NT2/D1 (cell line): ENCODE measurements around the gene SLC35F3.

Experiments used
- SUZ12 ChIP-seq: IDR thresholded peaks from 2 replicates; pipeline ENCODE4 v1.6.1; 2011; ENCODE audit not compliant: insufficient read length, insufficient read depth; ENCODE audit errors: extremely low read depth
- ZNF274 ChIP-seq: IDR thresholded peaks from 2 replicates; pipeline ENCODE4 v1.6.1; 2011; ENCODE audit warnings: mild to moderate bottlenecking, low read depth, low read length

DNA sequence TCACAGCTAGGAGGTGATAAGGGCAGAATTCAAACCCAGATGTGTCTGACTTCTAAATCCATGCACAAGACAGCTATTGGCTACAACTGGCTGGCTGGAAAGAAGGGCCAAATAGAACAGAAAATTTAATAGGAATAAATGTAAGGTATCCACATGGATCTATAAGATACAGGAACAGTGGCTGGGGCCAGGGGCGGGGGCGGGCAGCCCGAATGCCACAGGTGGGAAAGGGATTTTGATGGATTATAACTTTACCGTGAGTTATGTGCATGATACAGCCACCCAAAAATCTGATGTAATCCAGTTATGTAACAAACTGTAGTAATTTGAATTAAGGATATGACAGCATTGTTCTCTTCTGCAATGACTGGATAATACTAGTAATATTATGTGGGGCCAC, 381.7 kb downstream of the SLC35F3 start:
- TF ChIP-seq SUZ12 (no peak), ZNF274 (no peak)
